Spinal cord (tissue), 10 donors: ENCODE data around the gene TLN1. TPM values are rescaled to one million over a fixed set of nuclear protein-coding genes. Genes with fewer than 3 reads are reported as not detected.
A peak's percentile ranks its signal among the peaks of the same experiment; 100 is the strongest.

ENCODE experiments used
- DNase-seq, 6 donors: peaks; one replicate each; pipeline versions ENCODE4 v3.0.0 to v3.0.0-alpha.2; 2013 to 2015; ENCODE audit warnings: low spot score in 6 of 6, low read depth in 4 of 6
- H3K27ac ChIP-seq: one replicate; pipeline ENCODE4 v1.5.1; 2013; ENCODE audit warnings: low read depth, low read length, control low read depth
- H3K27me3 ChIP-seq: one replicate; pipeline ENCODE4 v1.6.1; 2013; ENCODE audit warnings: low read length; ENCODE audit not compliant: control insufficient read depth, insufficient read depth
- H3K36me3 ChIP-seq: one replicate; pipeline ENCODE4 v1.6.1; 2013; ENCODE audit warnings: low read length; ENCODE audit not compliant: control insufficient read depth, insufficient read depth
- H3K4me1 ChIP-seq: one replicate; pipeline ENCODE4 v1.6.1; 2013; ENCODE audit warnings: low read length; ENCODE audit not compliant: control insufficient read depth, insufficient read depth
- H3K4me3 ChIP-seq: one replicate; pipeline ENCODE4 v1.5.1; 2013; ENCODE audit warnings: low read depth, low read length, control low read depth
- H3K9me3 ChIP-seq: one replicate; pipeline ENCODE4 v1.6.1; 2013; ENCODE audit warnings: low read length; ENCODE audit not compliant: control insufficient read depth, insufficient read depth
- WGBS: methylation state at CpG from one replicate; pipeline ENCODE4 v1.1.5; 2013; ENCODE audit warnings: missing lambda C conversion rate; ENCODE audit not compliant: insufficient coverage; 5-methylcytosine and 5-hydroxymethylcytosine counted together
- polyA plus RNA-seq, 2 donors: library from polyadenylated mRNA; unstranded; fragments of 120-200 nt; gene quantifications; one replicate each; pipeline ENCODE4 v1.2.1, GENCODE V29; 2013; ENCODE audit not compliant: insufficient read length in 2 of 2
- total RNA-seq, 2 donors: library from RNA; depleted of rRNA in 1 of 2; stranded (reverse); fragments of 120-200 nt in 1 of 2; fragments of >200 nt in 1 of 2; gene quantifications; one replicate each; pipeline versions ENCODE4 v1.2.3 to v1.2.4, GENCODE V29; 2013 to 2014
- donor health status: healthy.

TLN1 gene
- total and polyA plus RNA-seq, 4 donors, result 73.7 to 135 (median 83.0) TPM

DNA sequence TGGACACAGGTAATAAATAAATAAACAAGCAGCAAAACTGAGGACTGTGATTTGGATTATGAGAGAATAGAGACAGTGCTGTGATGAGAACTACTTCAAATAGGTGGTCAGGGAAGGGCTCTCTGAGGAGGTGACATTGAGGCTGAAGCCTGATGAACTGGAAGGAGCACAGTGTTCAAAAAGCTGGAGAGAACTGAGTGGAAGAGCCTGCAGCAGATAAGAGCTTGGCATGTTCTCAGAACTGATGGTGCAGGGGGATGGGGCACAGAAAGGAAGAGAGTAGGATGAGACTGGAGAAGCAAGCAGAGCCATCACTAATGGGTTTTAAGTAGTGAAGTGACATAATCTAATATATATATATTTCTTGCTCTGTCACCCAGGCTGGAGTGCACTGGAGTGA, 31.1 kb downstream of the TLN1 start:
- H3K27ac ChIP-seq, result no peak overlapping the region
- no peak for DNase-seq
- H3K27me3 ChIP-seq, result no peaks in the 10 kb centered on the region
- H3K4me1 ChIP-seq, result no peaks in the 10 kb centered on the region
- H3K36me3 ChIP-seq, result peaks cover 85% of the 10 kb centered on the region
- H3K4me3 ChIP-seq, result no peak overlapping the region
- no peaks in the 10 kb centered on the region for H3K9me3 ChIP-seq

DNA sequence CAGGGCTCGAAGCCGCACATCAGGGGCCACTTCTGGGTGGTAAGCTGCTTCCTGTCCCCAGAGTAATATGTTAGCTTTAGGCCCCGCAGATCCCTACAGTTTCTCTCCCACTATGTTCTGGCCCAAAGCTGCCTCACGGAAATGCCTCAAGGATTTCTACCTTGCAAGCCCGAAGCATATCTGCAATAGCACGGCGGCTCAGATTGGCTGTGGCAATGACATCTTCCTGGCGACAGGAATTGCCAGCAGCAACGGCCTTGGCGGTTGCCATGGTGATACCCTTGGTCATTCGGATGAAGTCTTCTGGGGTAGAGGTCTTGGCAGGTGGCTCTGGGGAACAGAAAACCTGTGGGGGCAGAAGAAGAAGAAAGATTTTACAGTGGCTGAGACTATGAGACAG, 32.0 kb downstream of the TLN1 start:
- no peaks in the 10 kb centered on the region for H3K4me1 ChIP-seq
- H3K36me3 ChIP-seq, result peaks cover 76% of the 10 kb centered on the region
- H3K9me3 ChIP-seq, result no peaks in the 10 kb centered on the region
- no peak for DNase-seq
- H3K27me3 ChIP-seq, result no peaks in the 10 kb centered on the region
- no peak overlapping the region for H3K27ac ChIP-seq
- no peak overlapping the region for H3K4me3 ChIP-seq
- WGBS, result 78% methylated on average over 11 of the region's 11 CpGs

DNA sequence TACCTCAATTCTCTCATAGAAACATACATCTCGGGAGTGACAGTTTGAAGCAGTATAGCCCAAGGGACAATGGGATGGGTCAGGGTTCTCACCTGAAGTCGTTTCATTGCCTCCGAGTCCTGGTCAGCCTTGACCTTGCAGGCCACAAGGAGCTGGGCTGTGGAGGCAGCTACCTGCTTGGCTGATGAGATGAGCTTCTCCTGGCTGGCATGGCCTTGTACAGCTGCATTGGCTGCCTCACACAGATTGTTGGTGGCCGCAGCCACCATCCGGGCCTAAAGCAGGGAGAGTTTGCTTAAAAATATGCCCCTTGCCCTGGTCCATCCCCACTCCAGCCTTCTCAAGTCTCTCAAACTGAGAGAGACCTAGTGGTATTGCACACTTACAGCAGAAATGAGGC, 33.8 kb downstream of the TLN1 start:
- Histone ChIP-seq H3K27me3 (no peaks in the 10 kb centered on the region), H3K4me1 (no peaks in the 10 kb centered on the region), H3K36me3 (peaks cover 58% of the 10 kb centered on the region), H3K4me3 (no peak overlapping the region), H3K27ac (no peak overlapping the region), H3K9me3 (no peaks in the 10 kb centered on the region)
- no peak for DNase-seq
- WGBS, result 87% methylated on average over 3 of the region's 5 CpGs

DNA sequence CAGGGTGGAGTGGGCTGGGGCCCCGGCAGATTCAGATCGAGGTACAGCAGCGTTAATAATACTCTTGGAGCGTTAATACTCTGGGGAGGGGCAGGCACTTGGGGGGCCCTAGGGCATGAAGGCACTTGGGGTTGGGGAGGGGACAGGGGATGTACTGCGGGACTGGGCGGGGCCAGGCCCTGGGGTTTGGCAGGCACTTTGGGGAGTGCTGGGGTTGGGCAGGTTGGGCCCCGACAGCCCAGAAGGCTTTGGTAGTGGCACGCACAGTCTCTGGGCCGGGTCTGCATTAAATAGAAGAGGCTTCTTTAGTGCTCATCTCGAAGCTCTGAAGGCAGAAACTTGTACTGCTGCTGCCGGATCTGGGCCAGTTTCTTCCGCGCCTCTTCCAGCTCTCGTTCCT, 34.5 kb downstream of the TLN1 start:
- Histone ChIP-seq H3K4me1 (no peaks in the 10 kb centered on the region), H3K27me3 (no peaks in the 10 kb centered on the region), H3K9me3 (no peaks in the 10 kb centered on the region), H3K36me3 (peaks cover 51% of the 10 kb centered on the region), H3K4me3 (no peak overlapping the region), H3K27ac (no peak overlapping the region)
- WGBS, result 94% methylated on average over 14 of the region's 14 CpGs
- no peak for DNase-seq

DNA sequence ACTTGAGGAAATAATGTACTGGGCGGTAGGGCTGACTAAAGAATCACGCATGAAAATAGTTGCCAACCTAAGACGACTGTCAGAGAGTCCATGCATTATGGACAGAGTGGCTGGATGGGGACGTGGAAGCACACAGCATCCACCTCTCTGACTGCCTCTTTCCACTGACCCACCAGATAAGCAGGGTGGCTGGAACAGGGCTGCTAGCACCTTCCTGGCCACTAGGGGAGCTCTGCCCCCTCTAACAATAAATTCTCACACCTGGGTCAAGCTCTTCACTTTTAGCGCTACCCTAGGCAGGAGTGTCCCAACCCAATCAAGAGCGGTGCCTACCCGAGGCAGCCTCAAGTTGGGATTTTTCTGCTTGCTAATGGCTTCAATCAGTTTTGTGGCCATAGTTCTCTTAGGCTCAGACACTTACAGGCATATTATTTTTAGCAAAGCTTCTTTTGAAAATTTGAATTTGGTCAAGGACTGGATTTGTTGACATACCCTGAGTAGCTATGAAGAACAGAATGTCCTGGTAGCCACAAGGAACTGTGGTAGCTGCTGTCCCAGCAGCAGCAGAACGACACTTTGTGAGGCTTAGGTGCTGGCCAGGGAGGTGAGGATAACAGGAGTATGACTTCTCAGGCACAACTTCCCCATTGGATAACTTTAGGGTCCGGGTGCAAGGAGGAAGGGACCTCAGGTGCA, 35.3 kb downstream of the TLN1 start:
- WGBS, result 27% methylated on average over 7 of the region's 9 CpGs
- Histone ChIP-seq H3K27ac (no peak overlapping the region), H3K4me3 (no peak overlapping the region), H3K9me3 (no peaks in the 10 kb centered on the region), H3K4me1 (peaks cover under 1% of the 10 kb centered on the region), H3K27me3 (no peaks in the 10 kb centered on the region), H3K36me3 (peaks cover 44% of the 10 kb centered on the region)
- peak in 2 of 6 donors; percentile 53 to 59 for DNase-seq

DNA sequence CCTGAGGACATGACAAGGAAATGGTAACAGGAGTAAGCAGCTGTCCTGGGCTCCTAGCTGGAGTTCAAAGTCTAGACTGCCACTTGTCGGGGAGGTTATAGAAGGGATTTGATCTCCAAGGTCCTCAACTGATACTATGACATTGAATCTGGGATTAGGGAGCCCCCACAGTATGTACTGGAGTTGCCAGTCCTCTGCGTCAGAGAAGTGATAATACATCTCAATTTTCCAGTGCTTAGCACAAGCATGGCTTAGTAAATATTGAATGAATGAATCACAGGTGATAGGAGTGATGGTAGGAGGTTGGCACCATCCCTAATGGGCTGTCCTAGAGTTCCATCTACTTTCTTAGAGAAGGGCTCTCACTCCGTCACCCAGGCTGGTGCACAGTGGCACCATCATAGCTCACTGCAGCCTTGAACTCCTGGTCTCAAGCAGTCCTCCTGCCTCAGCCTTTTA, 36.0 kb downstream of the TLN1 start:
- no peak for DNase-seq
- 94% methylated on average over 2 of the region's 3 CpGs for WGBS
- Histone ChIP-seq H3K4me3 (no peak overlapping the region), H3K4me1 (peaks cover 7% of the 10 kb centered on the region), H3K36me3 (peaks cover 38% of the 10 kb centered on the region), H3K27me3 (no peaks in the 10 kb centered on the region), H3K9me3 (no peaks in the 10 kb centered on the region), H3K27ac (no peak overlapping the region)

DNA sequence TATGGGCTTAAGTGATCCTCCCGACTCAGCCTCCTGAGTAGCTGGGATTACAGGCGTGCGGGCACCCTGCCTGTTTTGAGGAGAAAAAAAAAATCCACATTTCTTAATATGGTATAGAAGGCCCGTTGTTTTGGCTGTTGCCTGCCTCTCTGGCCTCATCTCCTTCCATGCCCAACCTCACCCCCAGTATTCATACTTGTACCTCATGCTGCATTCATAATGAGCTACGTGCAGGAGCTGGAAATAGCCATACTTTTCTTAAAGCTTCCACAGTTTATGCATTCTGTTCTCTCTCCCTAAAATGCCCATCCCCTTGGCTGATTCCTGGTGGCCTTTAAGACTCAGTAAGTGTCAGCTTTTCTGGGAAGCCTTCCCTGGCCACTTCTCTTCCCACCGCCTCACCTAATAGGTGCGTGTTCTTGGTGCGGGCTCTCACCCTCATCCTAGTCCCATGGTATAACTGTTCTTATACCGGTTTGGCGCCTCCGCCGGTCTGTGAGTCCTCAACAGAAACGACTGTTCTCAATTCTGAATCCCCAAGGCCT, 40.2 kb downstream of the TLN1 start:
- Histone ChIP-seq H3K4me3 (no peak overlapping the region), H3K36me3 (no peaks in the 10 kb centered on the region), H3K4me1 (peaks cover 22% of the 10 kb centered on the region), H3K27ac (peak overlapping the region; percentile 95), H3K27me3 (no peaks in the 10 kb centered on the region), H3K9me3 (no peaks in the 10 kb centered on the region)
- no peak for DNase-seq
- 72% methylated on average over 5 of the region's 13 CpGs for WGBS

DNA sequence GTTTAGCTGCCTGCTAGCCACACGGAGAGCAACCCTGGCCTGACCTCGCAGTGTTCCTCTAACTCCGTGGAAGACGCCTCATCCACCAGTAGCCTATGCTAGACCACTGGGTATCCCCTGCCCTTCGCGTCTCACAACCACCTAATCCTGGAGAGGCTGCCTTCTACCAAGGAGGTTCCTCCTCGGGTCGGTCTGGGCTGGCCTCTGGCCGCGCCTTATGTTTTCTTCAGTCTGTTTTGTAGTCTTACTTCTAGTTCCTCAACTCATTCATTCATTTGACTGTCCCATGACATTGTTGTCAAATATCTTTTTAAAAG, 40.7 kb downstream of the TLN1 start:
- Histone ChIP-seq H3K4me3 (peak overlapping the region; percentile 88), H3K4me1 (peaks cover 27% of the 10 kb centered on the region), H3K27me3 (no peaks in the 10 kb centered on the region), H3K27ac (peak overlapping the region; percentile 95), H3K9me3 (no peaks in the 10 kb centered on the region), H3K36me3 (no peaks in the 10 kb centered on the region)
- no peak for DNase-seq
- 26% methylated on average over 9 of the region's 10 CpGs for WGBS

DNA sequence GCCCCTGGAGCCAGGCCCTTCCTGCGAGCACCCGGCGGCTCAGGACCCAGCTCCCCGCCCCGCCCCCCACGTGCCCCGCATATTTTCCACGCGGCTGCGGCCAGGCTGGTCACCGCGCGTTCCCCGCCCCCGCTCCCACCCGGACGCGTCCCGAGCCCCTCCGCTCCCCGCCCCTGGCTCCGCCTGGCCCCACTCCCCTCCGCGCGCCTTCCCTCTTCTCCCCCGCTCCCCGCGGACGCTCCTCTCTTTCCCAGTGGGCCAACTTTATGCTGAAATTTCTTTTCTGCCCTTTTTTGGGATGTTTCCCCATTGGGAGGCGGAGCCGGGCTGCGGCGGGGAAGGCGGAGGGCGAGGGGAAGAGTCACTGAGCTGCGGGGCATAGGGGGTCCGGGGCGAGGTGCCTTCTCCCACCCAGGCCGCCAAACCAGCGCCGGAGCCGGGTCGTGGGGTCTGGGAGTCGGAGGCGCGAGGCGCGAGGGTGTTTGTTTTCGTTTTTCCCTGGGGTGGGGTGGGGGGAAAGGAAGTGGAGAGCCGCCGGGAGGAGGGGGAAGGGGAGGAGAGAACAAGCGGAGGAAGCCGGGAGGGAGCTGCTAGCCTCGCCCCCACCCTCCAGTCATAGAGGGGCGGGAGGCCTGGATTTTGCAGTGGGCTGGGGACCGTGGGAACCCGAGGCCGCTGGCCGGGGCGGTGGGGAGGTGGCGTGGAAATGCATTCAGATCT, 41.2 kb downstream of the TLN1 start:
- Histone ChIP-seq H3K27me3 (no peaks in the 10 kb centered on the region), H3K27ac (peak overlapping the region; percentile 95), H3K36me3 (no peaks in the 10 kb centered on the region), H3K9me3 (no peaks in the 10 kb centered on the region), H3K4me3 (peak overlapping the region; percentile 88), H3K4me1 (peaks cover 31% of the 10 kb centered on the region)
- peak in 2 of 6 donors; percentile 67 to 82 for DNase-seq
- WGBS, result under 1% methylated on average over 51 of the region's 61 CpGs

DNA sequence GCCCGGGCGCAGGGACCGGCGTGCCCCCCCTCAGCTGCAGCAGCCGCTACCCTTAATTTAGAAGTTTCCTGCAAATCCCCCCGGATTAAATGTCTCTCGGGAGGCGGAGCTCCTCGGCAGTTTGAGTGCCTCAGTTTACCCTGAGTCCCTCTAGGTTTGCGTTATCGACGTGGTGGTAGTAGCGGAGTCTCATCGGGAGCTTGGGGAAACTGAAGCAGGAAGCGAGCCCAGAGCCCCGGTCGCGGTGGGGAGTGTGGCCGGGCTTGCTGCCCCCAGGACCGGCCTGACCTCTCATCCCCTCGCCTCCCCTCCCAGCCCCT, 41.7 kb downstream of the TLN1 start:
- H3K36me3 ChIP-seq, result peaks cover 4% of the 10 kb centered on the region
- no peaks in the 10 kb centered on the region for H3K9me3 ChIP-seq
- DNase-seq, result peak in 1 of 6 donors; percentile 48
- H3K4me1 ChIP-seq, result peaks cover 34% of the 10 kb centered on the region
- peak overlapping the region; percentile 88 for H3K4me3 ChIP-seq
- H3K27ac ChIP-seq, result peak overlapping the region; percentile 95
- H3K27me3 ChIP-seq, result no peaks in the 10 kb centered on the region
- WGBS, result 0% methylated on average over 21 of the region's 21 CpGs
